Cardiac muscle cell (in vitro differentiated cells and primary cell): Measurements from ENCODE around the gene IFIH1. TPM values are rescaled to one million over a fixed set of nuclear protein-coding genes. Genes with fewer than 3 reads are reported as not detected.

Source experiments
- DNase-seq, 2 donors: peaks; one replicate each; pipeline versions ENCODE4 v3.0.0 to v3.0.0-alpha.2; 2010 to 2017; ENCODE audit warnings: low read depth in 1 of 2, low spot score in 1 of 2
- H3K27ac ChIP-seq: fragments of 200-600 bp; sonication (generic); 2 replicates; pipeline ENCODE4 v1.5.1; 2016
- H3K27me3 ChIP-seq: fragments of 200-600 bp; sonication (generic); 2 replicates; pipeline ENCODE4 v1.6.0; 2016; ENCODE audit warnings: control low read depth
- H3K36me3 ChIP-seq: fragments of 200-600 bp; sonication (generic); 2 replicates; pipeline ENCODE4 v1.5.1; 2016; ENCODE audit warnings: control low read depth
- H3K4me1 ChIP-seq: fragments of 200-600 bp; sonication (generic); 2 replicates; pipeline ENCODE4 v1.8.1; 2017; ENCODE audit warnings: low read depth, mild to moderate bottlenecking, mixed run types
- H3K4me3 ChIP-seq: fragments of 200-600 bp; sonication (generic); 2 replicates; pipeline ENCODE4 v1.5.1; 2016; ENCODE audit warnings: mild to moderate bottlenecking
- H3K9me3 ChIP-seq: fragments of 200-600 bp; sonication (generic); 2 replicates; pipeline ENCODE4 v1.5.1; 2017; ENCODE audit warnings: low read depth, mild to moderate bottlenecking, control low read depth
- CTCF ChIP-seq: IDR thresholded peaks from 2 replicates; pipeline ENCODE4 v1.5.1; 2012; ENCODE audit warnings: low read depth, mild to moderate bottlenecking, low read length
- polyA plus RNA-seq: library from polyadenylated mRNA; unstranded; fragments of >200 nt; fragmentation: Nextera tagmentation; extraction: Ambion mirVana; gene quantifications from 2 replicates; pipeline ENCODE4 v1.2.1, GENCODE V29; 2016
- total RNA-seq: library from RNA; depleted of rRNA; stranded (reverse); fragments of >200 nt; gene quantifications from 2 replicates; pipeline ENCODE4 v1.2.3, GENCODE V29; 2016

The IFIH1 gene
- total and polyA plus RNA-seq, 2 experiments from 2014 or later, result 0.06 to 0.88 TPM

GRCh38 chr2:162328424-162329157, 10.1 kb upstream of the IFIH1 start:
- H3K36me3 ChIP-seq, result no peaks in the 10 kb centered on the region
- H3K9me3 ChIP-seq, result no peaks in the 10 kb centered on the region
- no peak for TF ChIP-seq CTCF
- H3K4me3 ChIP-seq, result no peak overlapping the region
- H3K27me3 ChIP-seq, result no peaks in the 10 kb centered on the region
- no peak overlapping the region for H3K27ac ChIP-seq
- DNase-seq, result peak in 1 of 2 donors; percentile 23
- no peaks in the 10 kb centered on the region for H3K4me1 ChIP-seq

- H3K4me1 ChIP-seq, result no peaks in the 10 kb centered on the region
- DNase-seq, result no peak
- no peaks in the 10 kb centered on the region for H3K27me3 ChIP-seq
- H3K4me3 ChIP-seq, result no peak overlapping the region
- no peak overlapping the region for H3K27ac ChIP-seq
- no peaks in the 10 kb centered on the region for H3K36me3 ChIP-seq
- no peak for TF ChIP-seq CTCF
- H3K9me3 ChIP-seq, result no peaks in the 10 kb centered on the region
Observed at GRCh38 chr2:162327806-162328205, 9.3 kb upstream of the IFIH1 start.

GRCh38 chr2:162327134-162327769, 8.8 kb upstream of the IFIH1 start:
- H3K36me3 ChIP-seq, result no peaks in the 10 kb centered on the region
- H3K4me1 ChIP-seq, result no peaks in the 10 kb centered on the region
- H3K27ac ChIP-seq, result no peak overlapping the region
- no peak overlapping the region for H3K4me3 ChIP-seq
- H3K9me3 ChIP-seq, result no peaks in the 10 kb centered on the region
- no peak for DNase-seq
- peak; percentile 51 for TF ChIP-seq CTCF
- H3K27me3 ChIP-seq, result no peaks in the 10 kb centered on the region

GRCh38 chr2:162324953-162325352, 6.5 kb upstream of the IFIH1 start:
- TF ChIP-seq CTCF, result no peak
- Histone ChIP-seq H3K36me3 (no peaks in the 10 kb centered on the region), H3K4me1 (no peaks in the 10 kb centered on the region)

GRCh38 chr2:162320864-162321517, 2.5 kb upstream of the IFIH1 start:
- peaks cover 45% of the 10 kb centered on the region for H3K27me3 ChIP-seq
- no peak for DNase-seq
- no peaks in the 10 kb centered on the region for H3K4me1 ChIP-seq
- H3K9me3 ChIP-seq, result no peaks in the 10 kb centered on the region
- H3K27ac ChIP-seq, result no peak overlapping the region
- TF ChIP-seq CTCF, result no peak
- H3K4me3 ChIP-seq, result no peak overlapping the region
- H3K36me3 ChIP-seq, result no peaks in the 10 kb centered on the region

More at GRCh38 chr2:162324953-162325352, 6.5 kb upstream of the IFIH1 start:
- no peaks in the 10 kb centered on the region for H3K9me3 ChIP-seq
- H3K27ac ChIP-seq, result no peak overlapping the region
- DNase-seq, result no peak
- peaks cover 7% of the 10 kb centered on the region for H3K27me3 ChIP-seq
- no peak overlapping the region for H3K4me3 ChIP-seq
